ENCODE measurements around the gene APOBEC3B. TPM values are rescaled to one million over a fixed set of nuclear protein-coding genes. Genes with fewer than 3 reads are reported as not detected.
"Not testable (repeated sequence)": the region's sequence is repeated elsewhere in the genome, so short reads cannot be mapped to it uniquely, and the experiment has no call there.

The APOBEC3B gene
- total RNA-seq, 1 donor from 2014 or later = 6.7 TPM

- H3K27ac Mint-ChIP-seq = no peak overlapping the region
These were observed 35.6 kb downstream of the APOBEC3B start for GRCh38 chr22:39017596-39018365.

GRCh38 chr22:39020021-39020651, 38.0 kb downstream of the APOBEC3B start:
- DNase-seq (ENCODE audit: extremely low spot score, unreplicated experiment); H3K36me3 Mint-ChIP-seq; H3K9me3 Mint-ChIP-seq; H3K27me3 Mint-ChIP-seq: not testable (repeated sequence)
- peaks cover 29% of the 10 kb centered on the region for H3K4me1 Mint-ChIP-seq (ENCODE audit: unreplicated experiment)
- H3K27ac Mint-ChIP-seq = peak overlapping the region; percentile 90
- H3K4me3 Mint-ChIP-seq = peak overlapping the region; percentile 85

More at GRCh38 chr22:39017596-39018365, 35.6 kb downstream of the APOBEC3B start:
- no peaks in the 10 kb centered on the region for H3K27me3 Mint-ChIP-seq
- peak overlapping the region; percentile 65 for H3K4me3 Mint-ChIP-seq
- TF ChIP-seq, protein P1, sequence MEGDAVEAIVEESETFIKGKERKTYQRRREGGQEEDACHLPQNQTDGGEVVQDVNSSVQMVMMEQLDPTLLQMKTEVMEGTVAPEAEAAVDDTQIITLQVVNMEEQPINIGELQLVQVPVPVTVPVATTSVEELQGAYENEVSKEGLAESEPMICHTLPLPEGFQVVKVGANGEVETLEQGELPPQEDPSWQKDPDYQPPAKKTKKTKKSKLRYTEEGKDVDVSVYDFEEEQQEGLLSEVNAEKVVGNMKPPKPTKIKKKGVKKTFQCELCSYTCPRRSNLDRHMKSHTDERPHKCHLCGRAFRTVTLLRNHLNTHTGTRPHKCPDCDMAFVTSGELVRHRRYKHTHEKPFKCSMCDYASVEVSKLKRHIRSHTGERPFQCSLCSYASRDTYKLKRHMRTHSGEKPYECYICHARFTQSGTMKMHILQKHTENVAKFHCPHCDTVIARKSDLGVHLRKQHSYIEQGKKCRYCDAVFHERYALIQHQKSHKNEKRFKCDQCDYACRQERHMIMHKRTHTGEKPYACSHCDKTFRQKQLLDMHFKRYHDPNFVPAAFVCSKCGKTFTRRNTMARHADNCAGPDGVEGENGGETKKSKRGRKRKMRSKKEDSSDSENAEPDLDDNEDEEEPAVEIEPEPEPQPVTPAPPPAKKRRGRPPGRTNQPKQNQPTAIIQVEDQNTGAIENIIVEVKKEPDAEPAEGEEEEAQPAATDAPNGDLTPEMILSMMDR (conservative IDR thresholded peaks at IDR 0.05) = no peak
- no peak for DNase-seq (ENCODE audit: extremely low spot score, unreplicated experiment)
- peaks cover 42% of the 10 kb centered on the region for H3K4me1 Mint-ChIP-seq (ENCODE audit: unreplicated experiment)
- H3K36me3 Mint-ChIP-seq = no peaks in the 10 kb centered on the region
- H3K9me3 Mint-ChIP-seq = no peaks in the 10 kb centered on the region

DNA sequence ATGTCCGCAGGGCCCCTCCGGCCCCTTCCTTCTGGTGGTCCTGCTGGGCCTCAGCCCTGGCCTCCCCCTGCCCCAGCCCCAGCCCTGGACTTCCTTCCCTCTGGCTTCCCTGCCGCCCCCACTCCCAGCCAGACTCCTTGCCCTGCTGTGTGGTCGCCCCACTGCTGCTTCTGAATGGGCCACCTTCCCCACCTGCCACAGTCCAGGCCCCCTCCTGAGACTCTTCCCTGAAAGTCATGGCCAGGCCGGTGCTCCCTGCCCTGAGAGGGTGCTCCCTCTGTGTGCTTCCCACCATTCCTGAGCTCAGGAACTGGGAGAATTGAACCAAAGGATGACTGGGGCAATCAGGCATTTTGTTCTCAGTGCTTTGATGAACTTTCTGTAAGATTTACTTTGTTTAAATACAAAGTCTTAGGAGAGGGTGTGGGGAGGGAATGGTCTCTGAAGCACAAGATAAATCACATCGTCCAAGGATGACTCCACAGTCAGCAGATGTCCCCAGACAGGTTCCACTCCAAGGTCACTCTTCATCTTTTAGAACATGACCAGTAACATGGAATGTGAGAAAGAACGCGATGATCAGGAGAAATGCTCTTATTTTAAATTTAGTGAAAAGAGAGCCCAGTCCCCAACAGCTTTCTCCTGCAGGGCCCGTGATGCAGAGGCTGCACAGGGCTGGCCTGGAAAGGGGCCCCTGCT, 39.6 kb downstream of the APOBEC3B start:
- H3K4me1 Mint-ChIP-seq (ENCODE audit: unreplicated experiment) = peaks cover 29% of the 10 kb centered on the region
- H3K27me3 Mint-ChIP-seq = no peaks in the 10 kb centered on the region
- no peaks in the 10 kb centered on the region for H3K36me3 Mint-ChIP-seq
- TF ChIP-seq, protein P1 (conservative IDR thresholded peaks at IDR 0.05) = no peak
- H3K4me3 Mint-ChIP-seq = peak overlapping the region; percentile 85
- no peaks in the 10 kb centered on the region for H3K9me3 Mint-ChIP-seq
- no peak for DNase-seq (ENCODE audit: extremely low spot score, unreplicated experiment)
- peak overlapping the region; percentile 90 for H3K27ac Mint-ChIP-seq

- H3K4me1 Mint-ChIP-seq (ENCODE audit: unreplicated experiment) = peaks cover 28% of the 10 kb centered on the region
- no peaks in the 10 kb centered on the region for H3K27me3 Mint-ChIP-seq
- no peak for DNase-seq (ENCODE audit: extremely low spot score, unreplicated experiment)
- no peak overlapping the region for H3K4me3 Mint-ChIP-seq
- H3K9me3 Mint-ChIP-seq = no peaks in the 10 kb centered on the region
- no peaks in the 10 kb centered on the region for H3K36me3 Mint-ChIP-seq
- TF ChIP-seq, protein P1 (conservative IDR thresholded peaks at IDR 0.05) = no peak
- H3K27ac Mint-ChIP-seq = no peak overlapping the region
These were observed 42.6 kb downstream of the APOBEC3B start for GRCh38 chr22:39024519-39025308.

DNA sequence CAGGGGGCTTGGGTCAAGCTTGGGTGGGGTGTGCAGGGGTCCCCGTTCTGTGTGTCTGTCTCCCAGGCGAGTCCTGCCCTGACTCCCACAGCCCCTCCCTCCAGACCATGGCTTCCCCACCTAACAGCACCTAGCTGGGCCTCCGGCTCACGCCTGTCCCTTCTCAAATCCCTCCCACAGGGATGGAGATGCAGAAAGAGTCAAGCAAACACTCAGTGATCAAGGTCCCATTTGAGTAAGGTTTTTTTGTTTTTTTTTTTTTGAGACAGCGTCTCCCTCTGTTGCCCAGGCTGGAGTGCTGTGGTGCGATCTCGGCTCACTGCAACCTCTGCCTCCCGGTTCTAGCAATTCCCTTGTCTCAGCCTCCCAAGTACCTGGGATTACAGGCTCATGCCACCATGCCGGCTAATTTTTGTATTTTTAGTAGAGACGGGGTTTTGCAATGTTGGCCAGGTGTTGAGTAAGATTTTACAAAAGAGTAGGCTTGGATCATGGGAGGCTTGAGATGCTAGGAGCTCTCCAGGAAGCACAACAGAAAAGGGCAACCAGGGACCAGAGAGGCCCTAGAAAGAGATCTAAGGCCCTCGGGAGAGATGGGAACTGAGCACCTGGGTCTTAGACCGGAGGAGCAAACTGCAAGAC, 44.5 kb downstream of the APOBEC3B start:
- Mint-ChIP-seq H3K36me3 (no peaks in the 10 kb centered on the region), H3K27ac (no peak overlapping the region), H3K9me3 (no peaks in the 10 kb centered on the region), H3K4me1 (ENCODE audit: unreplicated experiment) (peaks cover 19% of the 10 kb centered on the region), H3K27me3 (no peaks in the 10 kb centered on the region), H3K4me3 (no peak overlapping the region)
- DNase-seq (ENCODE audit: extremely low spot score, unreplicated experiment) = no peak
- TF ChIP-seq, protein P1 (conservative IDR thresholded peaks at IDR 0.05) = no peak

Measured in type B pancreatic cell (in vitro differentiated cells).